ENCODE measurements around the gene FN1. TPM values are rescaled to one million over a fixed set of nuclear protein-coding genes. Genes with fewer than 3 reads are reported as not detected.

The FN1 gene
- total RNA-seq, 1 donor from 2014 or later, result 902 TPM

GRCh38 chr2:215450188-215451011, 14.5 kb upstream of the FN1 start:
- no peak for TF ChIP-seq CTCF (conservative IDR thresholded peaks at IDR 0.05)
- Mint-ChIP-seq H3K27me3 (no peaks in the 10 kb centered on the region), H3K9me3 (no peaks in the 10 kb centered on the region), H3K4me1 (ENCODE audit: unreplicated experiment) (peaks cover 5% of the 10 kb centered on the region), H3K27ac (no peak overlapping the region), H3K4me3 (no peak overlapping the region), H3K36me3 (no peaks in the 10 kb centered on the region)
- no peak for DNase-seq (ENCODE audit: extremely low spot score, unreplicated experiment)

GRCh38 chr2:215447673-215448081, 11.8 kb upstream of the FN1 start:
- DNase-seq (ENCODE audit: extremely low spot score, unreplicated experiment), result no peak
- H3K9me3 Mint-ChIP-seq, result no peaks in the 10 kb centered on the region
- no peak for TF ChIP-seq CTCF (conservative IDR thresholded peaks at IDR 0.05)
- H3K4me1 Mint-ChIP-seq (ENCODE audit: unreplicated experiment), result peaks cover 3% of the 10 kb centered on the region
- H3K36me3 Mint-ChIP-seq, result no peaks in the 10 kb centered on the region
- no peaks in the 10 kb centered on the region for H3K27me3 Mint-ChIP-seq
- no peak overlapping the region for H3K4me3 Mint-ChIP-seq
- no peak overlapping the region for H3K27ac Mint-ChIP-seq

GRCh38 chr2:215447056-215447455, 11.2 kb upstream of the FN1 start:
- peaks cover 4% of the 10 kb centered on the region for H3K4me1 Mint-ChIP-seq (ENCODE audit: unreplicated experiment)
- no peak overlapping the region for H3K27ac Mint-ChIP-seq
- no peak overlapping the region for H3K4me3 Mint-ChIP-seq
- TF ChIP-seq CTCF (conservative IDR thresholded peaks at IDR 0.05), result no peak
- H3K9me3 Mint-ChIP-seq, result no peaks in the 10 kb centered on the region
- H3K36me3 Mint-ChIP-seq, result no peaks in the 10 kb centered on the region
- DNase-seq (ENCODE audit: extremely low spot score, unreplicated experiment), result no peak
- H3K27me3 Mint-ChIP-seq, result no peaks in the 10 kb centered on the region

- Mint-ChIP-seq H3K9me3 (no peaks in the 10 kb centered on the region), H3K4me3 (no peak overlapping the region), H3K4me1 (ENCODE audit: unreplicated experiment) (peaks cover 18% of the 10 kb centered on the region), H3K36me3 (no peaks in the 10 kb centered on the region), H3K27ac (no peak overlapping the region), H3K27me3 (peaks cover 15% of the 10 kb centered on the region)
- no peak for DNase-seq (ENCODE audit: extremely low spot score, unreplicated experiment)
- TF ChIP-seq CTCF (conservative IDR thresholded peaks at IDR 0.05), result no peak
These were observed 6.5 kb upstream of the FN1 start for GRCh38 chr2:215442401-215442787.

GRCh38 chr2:215441560-215442400, 5.9 kb upstream of the FN1 start:
- Mint-ChIP-seq H3K4me1 (ENCODE audit: unreplicated experiment) (peaks cover 24% of the 10 kb centered on the region), H3K36me3 (no peaks in the 10 kb centered on the region), H3K27me3 (peaks cover 21% of the 10 kb centered on the region), H3K27ac (no peak overlapping the region), H3K4me3 (no peak overlapping the region), H3K9me3 (no peaks in the 10 kb centered on the region)
- no peak for TF ChIP-seq CTCF (conservative IDR thresholded peaks at IDR 0.05)
- DNase-seq (ENCODE audit: extremely low spot score, unreplicated experiment), result no peak
